Activated CD8-positive, alpha-beta memory T cell treated with anti-CD3 and anti-CD28 coated beads for 36 hours (primary cell): ENCODE measurements around the gene UGT1A10. TPM values are rescaled to one million over a fixed set of nuclear protein-coding genes. Genes with fewer than 3 reads are reported as not detected.
"Not testable (repeated sequence)": the region's sequence is repeated elsewhere in the genome, so short reads cannot be mapped to it uniquely, and the experiment has no call there.

Experiments used
- CTCF ChIA-PET: fragments of 350-600 bp; sonication (Branson Sonifier 250); formaldehyde crosslinking; loops from one replicate; lab custom pipeline; 2021; ENCODE audit warnings: antibody characterized with exemption; lab: Charles Lee
- POLR2A ChIA-PET: fragments of 350-600 bp; sonication (Branson Sonifier 250); formaldehyde crosslinking; loops from one replicate; lab custom pipeline; 2021; ENCODE audit warnings: antibody characterized with exemption; lab: Charles Lee
- total RNA-seq, 2 experiments: library from RNA; stranded (reverse); gene quantifications; one replicate each; pipeline ENCODE4 v1.2.3, GENCODE V29; 2021

Gene UGT1A10
- total RNA-seq, 2 experiments from 2014 or later: not detected

DNA sequence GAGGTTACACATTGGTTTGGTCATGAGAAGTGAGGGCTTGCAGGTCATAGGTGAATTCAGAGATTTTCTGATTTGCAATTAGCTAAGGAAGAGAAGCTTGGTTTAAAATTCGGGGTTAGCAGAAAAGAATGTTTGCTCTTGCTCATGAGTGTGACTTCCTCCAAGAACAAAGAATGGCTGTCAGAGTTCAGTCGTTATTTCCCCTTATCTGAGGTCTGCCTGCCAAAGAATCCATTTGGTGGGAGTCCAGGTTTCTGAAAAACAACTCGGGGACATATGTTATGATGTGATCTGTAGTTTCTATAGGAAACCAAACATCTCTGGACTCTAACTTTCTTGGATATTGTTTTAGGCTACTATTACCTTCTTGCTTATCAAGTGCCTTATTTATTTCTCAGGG lies 53.3 kb downstream of the UGT1A10 start:
- CTCF ChIA-PET: no interaction called here
- POLR2A ChIA-PET: no interaction called here

- ChIA-PET CTCF (no interaction called here), POLR2A (no interaction called here)
These were observed 54.2 kb downstream of the UGT1A10 start for GRCh38 chr2:233690444-233690843.

- ChIA-PET CTCF (no interaction called here), POLR2A (no interaction called here)
These were observed 55.5 kb downstream of the UGT1A10 start for GRCh38 chr2:233691443-233692433.

DNA sequence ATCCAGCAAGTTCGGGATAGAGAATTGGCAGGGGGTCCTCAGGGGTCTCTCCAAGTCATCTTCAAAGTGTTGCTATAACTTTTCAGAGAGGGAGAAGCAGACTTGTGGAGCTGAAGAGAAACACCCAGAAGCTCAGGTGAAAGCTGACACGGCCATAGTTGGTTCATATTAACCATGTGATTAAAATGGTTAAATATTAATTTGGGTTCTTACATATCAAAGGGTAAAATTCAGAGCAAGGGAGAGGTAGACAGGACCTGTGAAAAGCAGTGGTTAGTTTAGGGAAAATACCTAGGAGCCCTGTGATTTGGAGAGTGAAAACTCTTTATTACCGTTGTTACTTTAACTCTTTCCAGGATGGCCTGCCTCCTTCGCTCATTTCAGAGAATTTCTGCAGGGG lies 56.4 kb downstream of the UGT1A10 start, which contains the start of gene UGT1A6:
TSS of gene UGT1A6 (plus strand) at position 243 of the 400 bp plus-strand sequence. CDS start at position 358, 115 bp downstream.
- ChIA-PET POLR2A (no interaction called here), CTCF (no interaction called here)

GRCh38 chr2:233693963-233694362 lies 57.7 kb downstream of the UGT1A10 start:
- POLR2A ChIA-PET: no interaction called here
- CTCF ChIA-PET: no interaction called here

DNA sequence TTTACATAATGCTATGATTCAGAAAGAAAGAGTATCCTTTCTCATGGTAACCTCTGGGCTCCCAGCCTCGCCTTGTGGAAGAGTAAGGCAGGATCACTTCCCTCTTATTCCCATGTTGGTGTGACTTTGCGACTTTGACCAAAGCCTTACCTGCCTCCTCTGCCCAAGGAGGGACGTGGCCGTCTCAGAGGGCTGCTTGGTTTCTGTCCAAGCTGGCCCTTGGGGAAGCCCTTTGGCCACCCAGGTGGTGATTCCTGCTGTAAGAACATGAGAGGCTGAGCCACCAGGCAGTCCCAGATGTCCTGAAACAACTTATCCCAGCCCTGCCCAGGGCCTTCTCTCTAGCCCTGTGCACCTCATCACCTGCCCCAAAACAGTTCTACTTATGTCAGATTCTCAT lies 62.5 kb downstream of the UGT1A10 start:
- POLR2A ChIA-PET: no interaction called here
- CTCF ChIA-PET: no interaction called here

DNA sequence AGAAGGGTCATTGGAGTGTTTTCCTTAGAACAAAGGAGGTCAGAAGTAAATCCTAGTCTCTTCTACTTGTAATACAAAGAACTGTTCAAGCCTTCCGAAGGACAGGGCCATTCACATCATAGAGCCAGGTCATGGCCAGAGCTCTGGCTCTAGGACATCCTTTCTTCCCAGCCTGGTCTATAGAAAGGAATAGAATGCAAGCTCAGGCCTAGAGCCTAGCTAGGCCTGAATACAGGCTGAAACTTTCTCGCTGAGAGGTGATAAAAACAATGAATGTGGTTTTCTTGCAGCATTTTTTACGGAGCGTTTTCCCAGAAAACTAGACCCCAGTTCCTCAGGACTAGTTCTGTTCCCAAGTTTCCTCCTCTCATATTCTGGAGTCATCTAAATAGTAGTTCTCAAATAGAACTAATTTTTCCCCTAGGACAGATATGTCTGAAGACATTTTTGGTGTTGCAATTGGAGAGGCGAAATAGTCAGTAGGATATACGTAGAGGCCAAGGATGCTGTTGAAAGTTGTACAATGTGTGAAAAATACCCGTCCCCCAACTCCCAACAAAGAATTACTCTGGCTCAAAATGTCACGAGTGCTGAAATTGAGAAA lies 63.3 kb downstream of the UGT1A10 start:
- CTCF ChIA-PET: interaction anchor here (1.1 kb wide), 1 partner anchor 12 kb away, joined by 3 read pairs; no protein-coding TSS in a partner anchor
- POLR2A ChIA-PET: no interaction called here

DNA sequence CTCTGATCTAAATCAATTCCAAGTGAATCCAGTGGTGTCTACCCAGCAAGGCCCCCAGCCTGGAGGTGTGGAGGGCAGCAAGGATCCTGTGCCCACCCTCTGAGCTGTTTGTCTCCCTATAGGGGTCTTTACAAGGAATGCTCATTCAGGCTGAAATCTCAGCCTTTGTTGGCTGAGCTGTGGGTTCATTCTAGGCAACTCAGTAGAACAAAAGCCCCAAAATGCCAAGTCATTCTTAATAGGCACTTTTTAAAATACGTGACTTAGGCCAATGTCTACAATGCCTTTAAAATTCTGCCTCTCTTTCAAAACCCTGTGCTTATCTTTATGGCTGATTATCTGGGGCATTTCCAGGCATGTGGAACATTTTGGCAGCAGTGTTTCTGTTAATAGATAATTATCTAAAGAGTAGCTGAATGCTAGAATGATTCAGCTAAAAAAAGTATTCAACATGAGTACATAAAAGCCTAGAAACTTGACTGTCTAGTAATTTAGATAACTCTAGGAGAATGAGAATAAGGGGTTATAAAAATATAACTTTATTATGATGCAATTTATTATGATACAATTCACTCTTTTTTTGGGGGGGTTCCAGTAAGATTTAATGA lies 63.9 kb downstream of the UGT1A10 start:
- CTCF ChIA-PET: interaction anchor here (1.1 kb wide), 1 partner anchor 11 kb away, joined by 3 read pairs; no protein-coding TSS in a partner anchor
- POLR2A ChIA-PET: no interaction called here

GRCh38 chr2:233700842-233701241 lies 64.6 kb downstream of the UGT1A10 start:
- CTCF ChIA-PET, POLR2A ChIA-PET: not testable (repeated sequence)

- POLR2A ChIA-PET: no interaction called here
- CTCF ChIA-PET: no interaction called here
These were observed 66.0 kb downstream of the UGT1A10 start for GRCh38 chr2:233702238-233702637.

DNA sequence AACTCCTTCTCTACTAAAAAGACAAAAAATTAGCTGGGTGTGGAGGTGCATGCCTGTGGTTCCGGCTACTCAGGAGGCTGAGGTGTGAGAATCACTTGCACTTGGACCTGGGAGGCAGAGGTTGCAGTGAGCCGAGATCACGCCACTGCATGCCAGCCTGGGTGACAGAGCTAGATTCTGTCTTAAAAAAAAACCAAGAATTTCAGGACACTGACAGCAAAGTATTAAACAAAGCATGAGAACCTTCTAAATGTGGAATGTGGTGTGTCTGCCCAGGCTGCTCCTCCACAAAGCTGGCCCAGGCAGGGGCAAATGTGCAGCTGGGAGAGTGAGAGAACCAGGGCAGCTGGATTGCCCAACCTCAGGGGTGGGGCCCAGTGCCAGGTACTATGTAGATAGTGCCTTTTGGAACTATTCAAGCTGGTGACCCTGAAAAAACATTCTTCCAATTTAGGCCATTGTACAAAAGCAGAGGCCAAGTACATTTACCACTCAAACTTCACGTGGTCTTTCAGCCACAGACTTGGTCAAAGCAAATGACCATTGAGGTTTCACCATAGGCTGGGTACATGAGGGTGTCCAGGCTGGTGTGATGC lies 69.8 kb downstream of the UGT1A10 start:
- CTCF ChIA-PET: no interaction called here
- POLR2A ChIA-PET: no interaction called here

DNA sequence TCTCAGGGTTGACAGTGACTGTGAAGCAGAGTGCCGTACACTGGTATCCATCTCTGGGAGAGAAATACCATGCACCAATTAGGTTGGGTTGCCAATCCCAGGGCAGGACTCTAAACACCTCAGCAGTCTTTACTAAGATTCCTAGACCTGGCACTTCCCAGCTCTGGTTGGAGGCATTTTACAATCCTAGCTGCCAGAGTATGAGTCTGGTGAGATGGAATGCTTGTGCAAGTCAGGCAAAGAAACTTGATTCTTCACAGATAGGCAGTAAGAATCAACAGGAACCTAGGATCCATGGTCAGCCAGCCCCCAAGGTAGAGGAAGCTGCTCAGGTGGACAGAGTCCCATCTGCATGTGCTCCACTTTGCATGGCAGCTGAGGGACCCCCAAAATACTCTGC lies 70.5 kb downstream of the UGT1A10 start:
- ChIA-PET CTCF (interaction anchor here (0.7 kb wide), 1 partner anchor 24 kb away, joined by 4 read pairs; no protein-coding TSS in a partner anchor), POLR2A (interaction anchor here (0.6 kb wide), 1 partner anchor 95 kb away, joined by 3 read pairs; no protein-coding TSS in a partner anchor)

GRCh38 chr2:233707940-233708644 lies 71.8 kb downstream of the UGT1A10 start:
- ChIA-PET POLR2A (no interaction called here), CTCF (no interaction called here)

DNA sequence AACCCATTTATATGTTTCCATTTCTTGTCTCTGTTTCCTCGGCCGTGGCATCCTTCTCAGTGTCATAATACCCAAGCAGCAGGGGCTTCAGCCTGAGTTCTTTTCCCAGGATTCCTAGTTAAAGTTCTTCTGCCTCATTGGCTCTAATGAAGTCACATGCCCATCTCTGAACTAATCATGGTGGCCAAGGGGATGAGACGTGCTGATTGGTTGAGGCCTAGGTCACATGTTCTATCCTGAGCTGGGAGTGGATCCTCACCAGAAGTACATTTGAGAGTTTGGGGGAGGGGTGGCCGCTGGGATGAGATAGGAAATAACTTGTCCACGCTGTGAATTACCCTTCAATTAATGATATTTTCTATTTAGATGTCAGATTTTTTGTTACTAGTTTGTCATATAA lies 72.7 kb downstream of the UGT1A10 start:
- ChIA-PET CTCF (no interaction called here), POLR2A (no interaction called here)

DNA sequence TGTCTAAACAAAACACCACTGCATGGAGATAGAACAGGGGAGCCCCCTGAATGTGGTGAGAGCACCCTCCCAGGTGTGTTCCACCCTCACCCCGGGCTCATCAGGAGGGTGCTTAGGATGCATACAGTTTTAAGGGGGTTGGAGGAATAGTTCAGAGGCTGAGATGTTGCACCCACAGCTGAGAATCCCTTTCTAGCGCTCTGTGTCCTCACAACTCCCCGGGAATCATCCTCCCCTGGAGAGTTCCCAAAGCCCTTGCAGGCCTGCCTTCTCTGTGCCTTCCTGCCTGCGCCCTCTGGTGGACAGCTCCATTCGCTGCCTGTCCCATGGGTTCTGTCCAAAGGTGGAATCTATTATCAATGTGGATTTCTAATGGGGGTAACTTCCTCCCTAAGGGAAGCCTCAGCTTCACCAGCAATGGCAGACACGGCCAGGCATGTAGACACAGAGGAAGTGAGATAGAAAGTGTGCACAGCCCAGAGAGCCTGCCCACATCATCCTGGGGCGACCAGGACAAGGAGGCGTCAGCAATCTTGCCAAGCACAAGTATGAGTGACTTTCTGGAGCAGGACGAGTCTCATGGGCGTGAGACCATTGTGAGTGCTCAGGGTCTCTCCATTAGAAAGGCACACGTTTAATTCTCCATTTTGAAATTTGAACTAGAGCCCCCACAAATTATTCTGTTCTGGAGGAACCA lies 75.2 kb downstream of the UGT1A10 start:
- ChIA-PET POLR2A (no interaction called here), CTCF (interaction anchor here (1.0 to 1.5 kb wide), 3 partner anchors 12 to 27 kb away, joined by 3 to 4 read pairs (median 3); no protein-coding TSS in a partner anchor)

DNA sequence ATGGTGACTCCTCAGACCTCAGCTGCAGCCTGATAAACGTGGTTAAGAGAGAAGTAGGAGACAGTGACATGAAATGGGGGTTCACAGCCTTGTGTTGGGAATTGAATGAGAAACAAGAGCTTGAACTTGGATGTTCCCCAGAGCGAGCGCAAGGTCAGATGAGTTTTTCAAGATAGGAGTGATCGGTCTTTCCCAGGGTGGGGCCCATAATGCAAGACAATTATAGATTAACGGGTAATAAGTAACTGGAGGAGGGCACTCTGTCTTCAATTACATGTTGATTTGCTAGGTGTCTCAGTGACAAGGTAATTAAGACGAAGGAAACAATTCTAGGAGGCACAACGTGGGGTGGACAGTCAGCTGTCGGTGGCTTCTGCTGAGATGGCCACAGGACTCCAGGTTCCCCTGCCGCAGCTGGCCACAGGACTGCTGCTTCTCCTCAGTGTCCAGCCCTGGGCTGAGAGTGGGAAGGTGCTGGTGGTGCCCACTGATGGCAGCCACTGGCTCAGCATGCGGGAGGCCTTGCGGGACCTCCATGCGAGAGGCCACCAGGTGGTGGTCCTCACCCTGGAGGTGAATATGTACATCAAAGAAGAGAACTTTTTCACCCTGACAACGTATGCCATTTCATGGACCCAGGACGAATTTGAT lies 76.5 kb downstream of the UGT1A10 start, which contains the start of gene UGT1A5:
TSS of gene UGT1A5 (plus strand) at position 297 of the 651 bp plus-strand sequence. CDS start at position 382, 85 bp downstream.
- CTCF ChIA-PET: no interaction called here
- POLR2A ChIA-PET: no interaction called here

DNA sequence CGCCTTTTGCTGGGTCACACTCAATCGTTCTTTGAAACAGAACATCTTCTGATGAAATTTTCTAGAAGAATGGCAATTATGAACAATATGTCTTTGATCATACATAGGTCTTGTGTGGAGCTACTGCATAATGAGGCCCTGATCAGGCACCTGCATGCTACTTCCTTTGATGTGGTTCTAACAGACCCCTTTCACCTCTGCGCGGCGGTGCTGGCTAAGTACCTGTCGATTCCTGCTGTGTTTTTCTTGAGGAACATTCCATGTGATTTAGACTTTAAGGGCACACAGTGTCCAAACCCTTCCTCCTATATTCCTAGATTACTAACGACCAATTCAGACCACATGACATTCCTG lies 77.0 kb downstream of the UGT1A10 start:
- POLR2A ChIA-PET: no interaction called here
- CTCF ChIA-PET: no interaction called here

DNA sequence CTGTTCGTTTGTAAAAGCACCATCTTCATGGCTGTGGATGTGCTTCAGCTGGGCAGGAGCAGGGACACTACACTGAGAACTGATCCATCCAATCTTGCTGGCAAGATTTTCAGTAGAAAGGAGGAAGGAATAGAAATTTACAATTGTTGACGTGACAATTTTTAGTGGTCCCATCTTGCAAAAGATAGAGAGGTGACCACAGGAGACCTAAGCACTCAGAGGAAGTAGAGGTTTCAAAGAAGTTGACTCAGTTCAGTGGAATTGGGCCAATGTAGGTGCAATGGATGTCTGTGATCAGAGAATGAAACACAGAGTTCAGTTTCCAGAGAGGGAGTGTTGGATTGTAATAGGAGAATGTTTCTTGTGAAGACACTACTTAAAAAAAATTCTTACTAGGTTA lies 77.9 kb downstream of the UGT1A10 start:
- CTCF ChIA-PET: no interaction called here
- POLR2A ChIA-PET: no interaction called here
